B cell (primary cell): Measurements from ENCODE around the gene ZNF334. TPM values are rescaled to one million over a fixed set of nuclear protein-coding genes. Genes with fewer than 3 reads are reported as not detected.

Source experiments
- ATAC-seq: fragments of 200-7000 bp; cut with Tn5 transposase; one replicate; pipeline ENCODE4 v1.10.0; 2021; ENCODE audit warnings: low read depth, mild to moderate bottlenecking, moderate number of reproducible peaks, moderate library complexity
- CTCF ChIA-PET: fragments of 350-600 bp; sonication (Branson Sonifier 250); formaldehyde crosslinking; loops from one replicate; lab custom pipeline; 2021; ENCODE audit warnings: antibody characterized with exemption, inconsistent platforms; lab: Charles Lee
- POLR2A ChIA-PET: fragments of 350-600 bp; sonication (Branson Sonifier 250); formaldehyde crosslinking; loops from one replicate; lab custom pipeline; 2021; ENCODE audit warnings: antibody characterized with exemption; lab: Charles Lee
- DNase-seq: peaks from one replicate; pipeline ENCODE4 v3.0.0; 2013
- H2AFZ ChIP-seq: 2 replicates; pipeline ENCODE4 v1.6.1; 2012; ENCODE audit warnings: mild to moderate bottlenecking, low read depth, low read length; ENCODE audit not compliant: insufficient read depth, poor library complexity, severe bottlenecking
- H3K27ac ChIP-seq, 2 donors: 1 replicate in 1 of 2; 2 replicates in 1 of 2; pipeline ENCODE4 v1.5.1; 2012 to 2013; ENCODE audit warnings: low read length in 2 of 2, mild to moderate bottlenecking in 2 of 2, moderate library complexity in 1 of 2
- H3K27me3 ChIP-seq, 4 experiments: fragments of 200-600 bp in 1 of 4; sonication (generic) in 1 of 4; replicated peaks in 1 of 4; 1 replicate in 2 of 4; 2 replicates in 2 of 4; pipeline versions ENCODE4 v1.6.1 to v1.7.0; 2013 to 2016; ENCODE audit warnings: low read length in 3 of 4, mild to moderate bottlenecking in 2 of 4, mixed read lengths in 1 of 4, moderate library complexity in 1 of 4; ENCODE audit not compliant: insufficient read depth in 4 of 4, control insufficient read depth in 3 of 4; ENCODE audit errors: control extremely low read depth in 1 of 4
- H3K36me3 ChIP-seq, 2 experiments: replicated peaks in 1 of 2; 1 replicate in 1 of 2; 2 replicates in 1 of 2; pipeline versions ENCODE4 v1.6.1 to v1.7.1; 2013; ENCODE audit warnings: low read length in 1 of 2; ENCODE audit not compliant: insufficient read depth in 2 of 2, control insufficient read depth in 1 of 2; ENCODE audit errors: control extremely low read depth in 1 of 2, extremely low read depth in 1 of 2
- H3K4me1 ChIP-seq, 2 donors: fragments of 200-600 bp in 1 of 2; sonication (generic) in 1 of 2; 1 replicate in 1 of 2; 2 replicates in 1 of 2; pipeline versions ENCODE4 v1.5.1 to v1.6.1; 2013 to 2017; ENCODE audit warnings: low read length in 2 of 2; ENCODE audit not compliant: control insufficient read depth in 2 of 2, insufficient read depth in 2 of 2
- H3K4me2 ChIP-seq: replicated peaks from 2 replicates; pipeline ENCODE3; 2012; ENCODE audit warnings: mild to moderate bottlenecking, low read depth, low read length; ENCODE audit not compliant: poor library complexity, severe bottlenecking
- H3K4me3 ChIP-seq, 5 experiments: fragments of 200-600 bp in 1 of 5; sonication (generic) in 1 of 5; 1 replicate in 3 of 5; 2 replicates in 2 of 5; pipeline versions ENCODE4 v1.5.1 to v1.7.0; 2011 to 2016; ENCODE audit warnings: low read length in 4 of 5, mild to moderate bottlenecking in 4 of 5, low read depth in 2 of 5, control low read depth in 1 of 5, moderate library complexity in 1 of 5; ENCODE audit not compliant: insufficient read depth in 1 of 5; ENCODE audit errors: control extremely low read depth in 1 of 5, extremely low read depth in 1 of 5
- H3K79me2 ChIP-seq: fragments of 200-600 bp; sonication (generic); one replicate; pipeline ENCODE4 v1.6.0; 2016; ENCODE audit warnings: low read length; ENCODE audit not compliant: control insufficient read depth, insufficient read depth
- H3K9ac ChIP-seq: fragments of 200-600 bp; sonication (generic); 2 replicates; pipeline ENCODE4 v1.6.1; 2017; ENCODE audit warnings: mild to moderate bottlenecking, low read length, moderate library complexity
- H3K9me3 ChIP-seq, 3 donors: one replicate each; pipeline versions ENCODE4 v1.6.1 to v1.7.1; 2013; ENCODE audit warnings: low read length in 2 of 3; ENCODE audit not compliant: control insufficient read depth in 2 of 3, insufficient read depth in 1 of 3; ENCODE audit errors: control extremely low read depth in 1 of 3
- H4K20me1 ChIP-seq: 2 replicates; pipeline ENCODE4 v1.6.0; 2012; ENCODE audit warnings: mild to moderate bottlenecking, low read length; ENCODE audit not compliant: insufficient read depth, control insufficient read depth, poor library complexity, severe bottlenecking
- H3K27ac Mint-ChIP-seq: one replicate; pipeline ENCODE4 v1.8.0; 2021; ENCODE audit warnings: mixed read lengths
- H3K27me3 Mint-ChIP-seq: one replicate; pipeline ENCODE4 v1.8.0; 2021; ENCODE audit warnings: mixed read lengths
- H3K4me1 Mint-ChIP-seq: one replicate; pipeline ENCODE4 v1.8.0; 2021; ENCODE audit warnings: mixed read lengths
- H3K4me3 Mint-ChIP-seq: one replicate; pipeline ENCODE4 v1.8.0; 2021; ENCODE audit warnings: mixed read lengths
- H3K9me3 Mint-ChIP-seq: one replicate; pipeline ENCODE4 v1.8.0; 2022; ENCODE audit warnings: mixed read lengths; ENCODE audit not compliant: insufficient read depth
- EZH2 ChIP-seq: IDR thresholded peaks from 2 replicates; pipeline ENCODE4 v1.6.1; 2012; ENCODE audit warnings: borderline replicate concordance, low read depth, mild to moderate bottlenecking, moderate library complexity, low read length; ENCODE audit not compliant: insufficient read depth, poor library complexity, severe bottlenecking
- WGBS: methylation state at CpG from one replicate; pipeline ENCODE4 v1.1.5; 2013; ENCODE audit warnings: missing lambda C conversion rate; ENCODE audit not compliant: insufficient coverage; 5-methylcytosine and 5-hydroxymethylcytosine counted together
- intact Hi-C: fragments of 100-400 bp; cut with micrococcal nuclease; formaldehyde crosslinking; loops from one replicate; pipeline ENCODE4 v1.10.0; 2022
- polyA plus RNA-seq: library from polyadenylated mRNA; depleted of rRNA; stranded (reverse); fragments of >200 nt; gene quantifications from 2 replicates; pipeline ENCODE4 v1.2.3, GENCODE V29; 2012
- total RNA-seq, 2 donors: library from RNA; stranded (reverse); fragments of 120-200 nt in 1 of 2; gene quantifications; 1 replicate in 1 of 2; 2 replicates in 1 of 2; pipeline versions ENCODE4 v1.2.3 to v1.2.4, GENCODE V29; 2013 to 2022
- TF ChIP-seq, protein P1 (sequence below): fragments of 200-600 bp; IDR thresholded peaks from one replicate; pipeline ENCODE4 v1.8.0; 2022; ENCODE audit warnings: antibody characterized with exemption, mild to moderate bottlenecking

Gene ZNF334
- total and polyA plus RNA-seq, 2 donors (not counting 1 experiment from before 2014, with no cell fraction given): 0.22 to 0.30 TPM

DNA sequence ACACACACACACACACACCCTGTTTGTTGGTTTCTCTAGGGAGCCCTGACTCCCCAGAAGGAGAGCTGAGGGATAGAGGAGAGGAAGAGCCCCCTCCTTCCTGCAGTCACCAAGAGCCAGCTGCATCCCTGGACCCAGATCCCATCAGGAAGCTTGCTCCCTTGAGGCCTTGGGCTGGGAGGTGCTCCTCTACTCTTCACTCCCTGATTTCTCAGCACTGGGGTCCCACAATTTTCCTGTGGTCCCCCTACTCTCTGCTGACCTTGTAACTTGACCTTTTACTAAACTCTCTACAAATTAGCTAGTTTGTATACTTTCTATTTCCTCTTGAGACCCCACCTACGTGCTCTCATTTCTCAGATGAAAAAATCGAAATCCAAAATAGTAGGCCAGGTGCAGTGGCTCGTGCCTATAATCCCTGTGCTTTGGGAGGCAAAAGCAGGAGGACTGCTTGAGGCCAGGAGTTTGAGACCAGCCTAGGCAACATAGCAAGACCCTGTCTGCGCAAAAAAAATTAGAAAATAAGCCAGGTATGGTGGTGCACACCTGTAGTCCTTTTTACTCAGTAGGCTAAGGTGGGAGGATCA is 42.1 kb upstream of the ZNF334 start:
- Mint-ChIP-seq H3K27ac (no peak overlapping the region), H3K9me3 (no peaks in the 10 kb centered on the region), H3K4me3 (no peak overlapping the region), H3K4me1 (peaks cover 49% of the 10 kb centered on the region), H3K27me3 (no peaks in the 10 kb centered on the region)
- Histone ChIP-seq H3K27ac (no peak overlapping the region), H3K79me2 (no peaks in the 10 kb centered on the region), H3K27me3 (no peaks in the 10 kb centered on the region), H2AFZ (no peak overlapping the region), H3K4me3 (no peak overlapping the region), H3K9me3 (no peaks in the 10 kb centered on the region), H4K20me1 (no peaks in the 10 kb centered on the region), H3K4me1 (peaks cover 40 to 50% of the 10 kb centered on the region in 2 donors), H3K9ac (no peak overlapping the region), H3K36me3 (no peaks in the 10 kb centered on the region), H3K4me2 (no peak overlapping the region)
- POLR2A ChIA-PET: no interaction called here
- CTCF ChIA-PET: interaction anchor here (0.9 kb wide), 1 partner anchor 16 kb away, joined by 3 read pairs; no protein-coding TSS in a partner anchor
- intact Hi-C loops: no loop called here
- TF ChIP-seq, protein P1, sequence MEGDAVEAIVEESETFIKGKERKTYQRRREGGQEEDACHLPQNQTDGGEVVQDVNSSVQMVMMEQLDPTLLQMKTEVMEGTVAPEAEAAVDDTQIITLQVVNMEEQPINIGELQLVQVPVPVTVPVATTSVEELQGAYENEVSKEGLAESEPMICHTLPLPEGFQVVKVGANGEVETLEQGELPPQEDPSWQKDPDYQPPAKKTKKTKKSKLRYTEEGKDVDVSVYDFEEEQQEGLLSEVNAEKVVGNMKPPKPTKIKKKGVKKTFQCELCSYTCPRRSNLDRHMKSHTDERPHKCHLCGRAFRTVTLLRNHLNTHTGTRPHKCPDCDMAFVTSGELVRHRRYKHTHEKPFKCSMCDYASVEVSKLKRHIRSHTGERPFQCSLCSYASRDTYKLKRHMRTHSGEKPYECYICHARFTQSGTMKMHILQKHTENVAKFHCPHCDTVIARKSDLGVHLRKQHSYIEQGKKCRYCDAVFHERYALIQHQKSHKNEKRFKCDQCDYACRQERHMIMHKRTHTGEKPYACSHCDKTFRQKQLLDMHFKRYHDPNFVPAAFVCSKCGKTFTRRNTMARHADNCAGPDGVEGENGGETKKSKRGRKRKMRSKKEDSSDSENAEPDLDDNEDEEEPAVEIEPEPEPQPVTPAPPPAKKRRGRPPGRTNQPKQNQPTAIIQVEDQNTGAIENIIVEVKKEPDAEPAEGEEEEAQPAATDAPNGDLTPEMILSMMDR: no peak
- TF ChIP-seq EZH2: no peak
- DNase-seq: no peak
- 36% methylated on average over 3 of the region's 4 CpGs for WGBS
- no peak for ATAC-seq

DNA sequence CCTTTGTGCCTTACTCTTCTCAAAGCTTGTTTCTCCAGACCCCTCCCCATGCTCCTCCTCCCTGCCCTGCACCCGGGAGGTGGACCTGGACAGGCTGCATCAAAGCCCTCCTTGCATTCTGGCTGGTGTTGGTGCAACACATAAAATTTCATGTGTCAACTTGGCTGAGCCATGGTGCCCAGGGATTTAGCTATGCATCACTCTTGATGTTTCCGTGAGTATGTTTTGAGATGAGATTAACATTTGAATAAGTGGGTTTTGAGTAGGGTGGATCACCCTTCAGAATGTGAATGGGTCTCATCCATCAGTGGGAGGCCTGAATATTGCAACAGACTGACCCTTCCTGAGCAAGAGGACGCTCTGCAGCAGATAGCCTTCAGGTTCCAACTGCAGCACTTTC is 41.5 kb upstream of the ZNF334 start:
- Histone ChIP-seq H3K9ac (no peak overlapping the region), H3K4me1 (peaks cover 46 to 56% of the 10 kb centered on the region in 2 donors), H3K9me3 (no peaks in the 10 kb centered on the region), H3K36me3 (no peaks in the 10 kb centered on the region), H3K27ac (no peak overlapping the region), H4K20me1 (no peaks in the 10 kb centered on the region), H2AFZ (no peak overlapping the region), H3K4me3 (no peak overlapping the region), H3K27me3 (no peaks in the 10 kb centered on the region), H3K4me2 (no peak overlapping the region), H3K79me2 (no peaks in the 10 kb centered on the region)
- intact Hi-C loops: no loop called here
- TF ChIP-seq, protein P1: no peak
- no peak for TF ChIP-seq EZH2
- H3K9me3 Mint-ChIP-seq: no peaks in the 10 kb centered on the region
- H3K4me3 Mint-ChIP-seq: no peak overlapping the region
- 92% methylated on average over 2 of the region's 3 CpGs for WGBS
- peaks cover 51% of the 10 kb centered on the region for H3K4me1 Mint-ChIP-seq
- ATAC-seq: no peak
- POLR2A ChIA-PET: no interaction called here
- H3K27ac Mint-ChIP-seq: no peak overlapping the region
- H3K27me3 Mint-ChIP-seq: no peaks in the 10 kb centered on the region
- CTCF ChIA-PET: interaction anchor here (0.9 to 1.6 kb wide), 2 partner anchors 15 to 126 kb away, joined by 3 to 4 read pairs; no protein-coding TSS in a partner anchor
- no peak for DNase-seq
